Upper lobe of left lung (tissue), 4 donors: ENCODE measurements around the gene MARCHF6.

ENCODE experiments used
- EP300 ChIP-seq, 4 donors: sonication (generic); formaldehyde crosslinking; IDR thresholded peaks; one replicate each; pipeline ENCODE4 v1.5.1; 2017; ENCODE audit warnings: antibody characterized with exemption in 4 of 4, control low read depth in 2 of 4
- POLR2A ChIP-seq, 4 donors: fragments of 450-650 bp; IDR thresholded peaks; one replicate each; pipeline ENCODE4 v1.5.1; 2016 to 2017; ENCODE audit warnings: antibody characterized with exemption in 4 of 4, mild to moderate bottlenecking in 2 of 4
- POLR2AphosphoS5 ChIP-seq, 2 donors: sonication (generic); formaldehyde crosslinking; IDR thresholded peaks; one replicate each; pipeline ENCODE4 v1.5.1; 2017; ENCODE audit warnings: antibody characterized with exemption in 2 of 2
- TF ChIP-seq, protein P1 (sequence below), 6 experiments: fragments of 450-650 bp in 4 of 6; fragments of 200-600 bp in 2 of 6; sonication (generic) in 2 of 6; IDR thresholded peaks; one replicate each; pipeline ENCODE4 v1.5.1; 2016 to 2019; ENCODE audit warnings: antibody characterized with exemption in 6 of 6

- TF ChIP-seq, protein P1, sequence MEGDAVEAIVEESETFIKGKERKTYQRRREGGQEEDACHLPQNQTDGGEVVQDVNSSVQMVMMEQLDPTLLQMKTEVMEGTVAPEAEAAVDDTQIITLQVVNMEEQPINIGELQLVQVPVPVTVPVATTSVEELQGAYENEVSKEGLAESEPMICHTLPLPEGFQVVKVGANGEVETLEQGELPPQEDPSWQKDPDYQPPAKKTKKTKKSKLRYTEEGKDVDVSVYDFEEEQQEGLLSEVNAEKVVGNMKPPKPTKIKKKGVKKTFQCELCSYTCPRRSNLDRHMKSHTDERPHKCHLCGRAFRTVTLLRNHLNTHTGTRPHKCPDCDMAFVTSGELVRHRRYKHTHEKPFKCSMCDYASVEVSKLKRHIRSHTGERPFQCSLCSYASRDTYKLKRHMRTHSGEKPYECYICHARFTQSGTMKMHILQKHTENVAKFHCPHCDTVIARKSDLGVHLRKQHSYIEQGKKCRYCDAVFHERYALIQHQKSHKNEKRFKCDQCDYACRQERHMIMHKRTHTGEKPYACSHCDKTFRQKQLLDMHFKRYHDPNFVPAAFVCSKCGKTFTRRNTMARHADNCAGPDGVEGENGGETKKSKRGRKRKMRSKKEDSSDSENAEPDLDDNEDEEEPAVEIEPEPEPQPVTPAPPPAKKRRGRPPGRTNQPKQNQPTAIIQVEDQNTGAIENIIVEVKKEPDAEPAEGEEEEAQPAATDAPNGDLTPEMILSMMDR (IDR thresholded peaks at IDR 0.05), result no peak
- TF ChIP-seq EP300 (IDR thresholded peaks at IDR 0.05), result no peak
- no peak for TF ChIP-seq POLR2A (IDR thresholded peaks at IDR 0.05)
- no peak for TF ChIP-seq POLR2AphosphoS5 (IDR thresholded peaks at IDR 0.05)
Observed at GRCh38 chr5:10324518-10325370, 28.8 kb upstream of the MARCHF6 start.
